ENCODE data around the gene GOLPH3L. TPM values are rescaled to one million over a fixed set of nuclear protein-coding genes. Genes with fewer than 3 reads are reported as not detected.

The GOLPH3L gene
- total and polyA plus RNA-seq, 2 of the 13 experiments (the other 11 are each of a cell fraction or from before 2014, with no cell fraction given), result 8.2 to 12.8 TPM

- TF ChIP-seq HDAC2 (CRISPR knock-in tag; IDR thresholded peaks at IDR 0.05), result no peak
- no peak for TF ChIP-seq IKZF1 (IDR thresholded peaks at IDR 0.05)
- peak; percentile 79 for TF ChIP-seq POLR2AphosphoS5 (IDR thresholded peaks at IDR 0.05; ENCODE audit: low read depth, low read length)
- TF ChIP-seq, protein P1, sequence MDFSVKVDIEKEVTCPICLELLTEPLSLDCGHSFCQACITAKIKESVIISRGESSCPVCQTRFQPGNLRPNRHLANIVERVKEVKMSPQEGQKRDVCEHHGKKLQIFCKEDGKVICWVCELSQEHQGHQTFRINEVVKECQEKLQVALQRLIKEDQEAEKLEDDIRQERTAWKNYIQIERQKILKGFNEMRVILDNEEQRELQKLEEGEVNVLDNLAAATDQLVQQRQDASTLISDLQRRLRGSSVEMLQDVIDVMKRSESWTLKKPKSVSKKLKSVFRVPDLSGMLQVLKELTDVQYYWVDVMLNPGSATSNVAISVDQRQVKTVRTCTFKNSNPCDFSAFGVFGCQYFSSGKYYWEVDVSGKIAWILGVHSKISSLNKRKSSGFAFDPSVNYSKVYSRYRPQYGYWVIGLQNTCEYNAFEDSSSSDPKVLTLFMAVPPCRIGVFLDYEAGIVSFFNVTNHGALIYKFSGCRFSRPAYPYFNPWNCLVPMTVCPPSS (IDR thresholded peaks at IDR 0.05), result no peak
- TF ChIP-seq, protein P2, sequence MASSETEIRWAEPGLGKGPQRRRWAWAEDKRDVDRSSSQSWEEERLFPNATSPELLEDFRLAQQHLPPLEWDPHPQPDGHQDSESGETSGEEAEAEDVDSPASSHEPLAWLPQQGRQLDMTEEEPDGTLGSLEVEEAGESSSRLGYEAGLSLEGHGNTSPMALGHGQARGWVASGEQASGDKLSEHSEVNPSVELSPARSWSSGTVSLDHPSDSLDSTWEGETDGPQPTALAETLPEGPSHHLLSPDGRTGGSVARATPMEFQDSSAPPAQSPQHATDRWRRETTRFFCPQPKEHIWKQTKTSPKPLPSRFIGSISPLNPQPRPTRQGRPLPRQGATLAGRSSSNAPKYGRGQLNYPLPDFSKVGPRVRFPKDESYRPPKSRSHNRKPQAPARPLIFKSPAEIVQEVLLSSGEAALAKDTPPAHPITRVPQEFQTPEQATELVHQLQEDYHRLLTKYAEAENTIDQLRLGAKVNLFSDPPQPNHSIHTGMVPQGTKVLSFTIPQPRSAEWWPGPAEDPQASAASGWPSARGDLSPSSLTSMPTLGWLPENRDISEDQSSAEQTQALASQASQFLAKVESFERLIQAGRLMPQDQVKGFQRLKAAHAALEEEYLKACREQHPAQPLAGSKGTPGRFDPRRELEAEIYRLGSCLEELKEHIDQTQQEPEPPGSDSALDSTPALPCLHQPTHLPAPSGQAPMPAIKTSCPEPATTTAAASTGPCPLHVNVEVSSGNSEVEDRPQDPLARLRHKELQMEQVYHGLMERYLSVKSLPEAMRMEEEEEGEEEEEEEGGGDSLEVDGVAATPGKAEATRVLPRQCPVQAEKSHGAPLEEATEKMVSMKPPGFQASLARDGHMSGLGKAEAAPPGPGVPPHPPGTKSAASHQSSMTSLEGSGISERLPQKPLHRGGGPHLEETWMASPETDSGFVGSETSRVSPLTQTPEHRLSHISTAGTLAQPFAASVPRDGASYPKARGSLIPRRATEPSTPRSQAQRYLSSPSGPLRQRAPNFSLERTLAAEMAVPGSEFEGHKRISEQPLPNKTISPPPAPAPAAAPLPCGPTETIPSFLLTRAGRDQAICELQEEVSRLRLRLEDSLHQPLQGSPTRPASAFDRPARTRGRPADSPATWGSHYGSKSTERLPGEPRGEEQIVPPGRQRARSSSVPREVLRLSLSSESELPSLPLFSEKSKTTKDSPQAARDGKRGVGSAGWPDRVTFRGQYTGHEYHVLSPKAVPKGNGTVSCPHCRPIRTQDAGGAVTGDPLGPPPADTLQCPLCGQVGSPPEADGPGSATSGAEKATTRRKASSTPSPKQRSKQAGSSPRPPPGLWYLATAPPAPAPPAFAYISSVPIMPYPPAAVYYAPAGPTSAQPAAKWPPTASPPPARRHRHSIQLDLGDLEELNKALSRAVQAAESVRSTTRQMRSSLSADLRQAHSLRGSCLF (CRISPR knock-in tag; IDR thresholded peaks at IDR 0.05; ENCODE audit: borderline replicate concordance), result no peak
- TF ChIP-seq ZNF484 (CRISPR knock-in tag; IDR thresholded peaks at IDR 0.05; ENCODE audit: borderline replicate concordance, low read depth), result no peak
- no peak for TF ChIP-seq NCOA1 (CRISPR knock-in tag; IDR thresholded peaks at IDR 0.05)
- TF ChIP-seq PAXIP1 (CRISPR knock-in tag; conservative IDR thresholded peaks at IDR 0.05), result peak; percentile 36; the same call in 1 of the 2 replicates
- no peak for TF ChIP-seq ZMYM2 (CRISPR knock-in tag; IDR thresholded peaks at IDR 0.05)
- TF ChIP-seq HIC2 (CRISPR knock-in tag; IDR thresholded peaks at IDR 0.05; ENCODE audit: low read depth), result no peak
- no peak for TF ChIP-seq BRCA1 (CRISPR knock-in tag; IDR thresholded peaks at IDR 0.05)
- peak; percentile 90; the same call in 1 of the 2 replicates for TF ChIP-seq ZNF670 (CRISPR knock-in tag; IDR thresholded peaks at IDR 0.05; ENCODE audit: borderline replicate concordance)
- 0 out of 2 replicates have a peak, but pooled peaks have one; percentile 58 for TF ChIP-seq POGK (CRISPR knock-in tag; conservative IDR thresholded peaks at IDR 0.05)
These were observed 67.6 kb downstream of the GOLPH3L start, which contains the start of gene ENSA (continued) for GRCh38 chr1:150629115-150629928.
